HepG2 (cell line): ENCODE results near the gene COX4I2. TPM values are rescaled to one million over a fixed set of nuclear protein-coding genes. Genes with fewer than 3 reads are reported as not detected.

Experiments
- ATF2 ChIP-seq: sonication (generic); formaldehyde crosslinking; IDR thresholded peaks from 2 replicates; pipeline ENCODE4 v1.4.0; 2020; ENCODE audit warnings: missing genetic modification reagents
- ATF3 ChIP-seq: sonication (generic); formaldehyde crosslinking; IDR thresholded peaks from 2 replicates; pipeline ENCODE4 v1.4.0; 2020; ENCODE audit warnings: missing genetic modification reagents
- ATM ChIP-seq: fragments of 450-650 bp; IDR thresholded peaks from 2 replicates; pipeline ENCODE4 v1.7.1; 2017; ENCODE audit warnings: mild to moderate bottlenecking, borderline replicate concordance
- CENPBD1 ChIP-seq: sonication (generic); formaldehyde crosslinking; IDR thresholded peaks from 2 replicates; pipeline ENCODE4 v1.8.0; 2022; ENCODE audit warnings: missing genetic modification reagents, low read depth, mild to moderate bottlenecking, borderline replicate concordance
- IKZF1 ChIP-seq: fragments of 450-650 bp; IDR thresholded peaks from 2 replicates; pipeline ENCODE4 v1.7.1; 2016
- IRF1 ChIP-seq: sonication (generic); formaldehyde crosslinking; IDR thresholded peaks from 2 replicates; pipeline ENCODE4 v1.4.0; 2020; ENCODE audit warnings: low read depth, mild to moderate bottlenecking, missing genetic modification reagents
- KDM6A ChIP-seq: IDR thresholded peaks from 2 replicates; pipeline ENCODE4 v1.6.1; 2016; ENCODE audit warnings: low read depth
- KLF13 ChIP-seq: sonication (generic); formaldehyde crosslinking; IDR thresholded peaks from 2 replicates; pipeline ENCODE4 v1.4.0; 2020; ENCODE audit warnings: mild to moderate bottlenecking, missing genetic modification reagents
- MAX ChIP-seq: IDR thresholded peaks from 2 replicates; pipeline ENCODE4 v1.6.1; 2012; ENCODE audit warnings: inconsistent platforms
- MIXL1 ChIP-seq: IDR thresholded peaks from 2 replicates; pipeline ENCODE4 v1.6.1; 2016
- NFYB ChIP-seq: sonication (generic); formaldehyde crosslinking; IDR thresholded peaks from 2 replicates; pipeline ENCODE4 v1.4.0; 2020; ENCODE audit warnings: missing genetic modification reagents
- NR1H2 ChIP-seq: sonication (generic); formaldehyde crosslinking; IDR thresholded peaks from 2 replicates; pipeline ENCODE4 v1.8.1; 2022; ENCODE audit warnings: low read depth, missing genetic modification reagents, borderline replicate concordance
- SALL1 ChIP-seq: sonication (generic); formaldehyde crosslinking; IDR thresholded peaks from 2 replicates; pipeline ENCODE4 v1.8.0; 2022; ENCODE audit warnings: mild to moderate bottlenecking, missing genetic modification reagents
- SNAPC5 ChIP-seq: sonication (generic); formaldehyde crosslinking; IDR thresholded peaks from 2 replicates; pipeline ENCODE4 v1.8.1; 2023; ENCODE audit warnings: mild to moderate bottlenecking, missing genetic modification reagents, borderline replicate concordance
- STAG1 ChIP-seq: sonication (generic); formaldehyde crosslinking; IDR thresholded peaks from 2 replicates; pipeline ENCODE4 v1.4.0; 2020; ENCODE audit warnings: missing genetic modification reagents
- TBL1XR1 ChIP-seq: fragments of 150-350 bp; IDR thresholded peaks from 2 replicates; pipeline ENCODE4 v1.6.1; 2014; ENCODE audit warnings: borderline replicate concordance, low read length; ENCODE audit not compliant: partially characterized antibody
- TBX3 ChIP-seq: fragments of 450-650 bp; IDR thresholded peaks from 2 replicates; pipeline ENCODE4 v1.6.1; 2017; ENCODE audit warnings: antibody characterized with exemption, mild to moderate bottlenecking, inconsistent platforms, borderline replicate concordance
- TCF7 ChIP-seq: sonication (generic); IDR thresholded peaks from 2 replicates; pipeline ENCODE4 v1.6.1; 2016; ENCODE audit warnings: antibody characterized with exemption, low read depth
- TEAD2 ChIP-seq: sonication (generic); formaldehyde crosslinking; IDR thresholded peaks from 2 replicates; pipeline ENCODE4 v1.9.0; 2021; ENCODE audit warnings: missing genetic modification reagents
- U2AF2 ChIP-seq: fragments of 200-400 bp; formaldehyde crosslinking; IDR thresholded peaks from 2 replicates; pipeline ENCODE4 v1.6.1; 2017; ENCODE audit warnings: low read depth, mild to moderate bottlenecking, low read length
- ZBTB42 ChIP-seq: sonication (generic); formaldehyde crosslinking; IDR thresholded peaks from 2 replicates; pipeline ENCODE4 v1.5.0; 2020; ENCODE audit warnings: mild to moderate bottlenecking, missing genetic modification reagents
- ZNF121 ChIP-seq: sonication (generic); formaldehyde crosslinking; IDR thresholded peaks from 2 replicates; pipeline ENCODE4 v1.5.0; 2020; ENCODE audit warnings: mild to moderate bottlenecking, missing genetic modification reagents
- ZNF18 ChIP-seq: sonication (generic); formaldehyde crosslinking; IDR thresholded peaks from 2 replicates; pipeline ENCODE4 v1.8.0; 2022; ENCODE audit warnings: mild to moderate bottlenecking, missing genetic modification reagents; ENCODE audit not compliant: insufficient replicate concordance
- ZNF414 ChIP-seq: sonication (generic); formaldehyde crosslinking; IDR thresholded peaks from 2 replicates; pipeline ENCODE4 v1.5.0; 2020; ENCODE audit warnings: missing genetic modification reagents
- ZNF782 ChIP-seq: sonication (generic); formaldehyde crosslinking; IDR thresholded peaks from 2 replicates; pipeline ENCODE4 v1.4.0; 2020; ENCODE audit warnings: missing genetic modification reagents, mild to moderate bottlenecking, borderline replicate concordance
- polyA plus RNA-seq, 8 experiments: library from polyadenylated mRNA; depleted of rRNA in 3 of 8; stranded (reverse) in 7 of 8; unstranded in 1 of 8; fragments of >200 nt; fragmentation: Illumina TruSeq in 4 of 8; extraction: Trizol in 4 of 8; gene quantifications; 2 replicates each; pipeline versions ENCODE4 v1.2.1 to v1.2.3, GENCODE V29; 2011 to 2016; ENCODE audit warnings: low read depth in 4 of 8, missing spikeins in 1 of 8, mixed read lengths in 1 of 8; ENCODE audit not compliant: insufficient read depth in 1 of 8
- total RNA-seq, 5 experiments: library from RNA; depleted of rRNA; stranded (reverse); fragments of >200 nt; fragmentation: Illumina TruSeq; extraction: Trizol; gene quantifications; 2 replicates each; pipeline ENCODE4 v1.2.3, GENCODE V29; 2016; ENCODE audit warnings: low read depth in 1 of 5

The COX4I2 gene
- total and polyA plus RNA-seq, 2 of the 13 experiments (the other 11 are each of a cell fraction or from before 2014, with no cell fraction given): 1.1 TPM; not detected in 1

- TF ChIP-seq CENPBD1 (CRISPR knock-in tag) (no peak), ATF2 (CRISPR knock-in tag) (peak; percentile 12; the same call in 1 of the 2 replicates), U2AF2 (no peak), ATM (no peak), MAX (peak; percentile 83), IKZF1 (no peak), TBX3 (peak; percentile 75; the same call in 1 of the 2 replicates), MIXL1 (CRISPR knock-in tag) (peak; percentile 66), SNAPC5 (CRISPR knock-in tag) (peak; percentile 92; the same call in 1 of the 2 replicates), STAG1 (CRISPR knock-in tag) (peak; percentile 16), ZBTB42 (0 out of 2 replicates have a peak, but pooled peaks have one; percentile 30), ZNF414 (CRISPR knock-in tag) (no peak; the same call in 1 of the 2 replicates), ATF3 (CRISPR knock-in tag) (no peak), ZNF782 (CRISPR knock-in tag) (0 out of 2 replicates have a peak, but pooled peaks have one; percentile 81), NR1H2 (peak; percentile 65; the same call in 1 of the 2 replicates), NFYB (no peak; the same call in none of the 2 replicates), SALL1 (peak; percentile 92), KLF13 (CRISPR knock-in tag) (no peak), TEAD2 (CRISPR knock-in tag) (no peak), ZNF18 (CRISPR knock-in tag) (peak; percentile 99), KDM6A (CRISPR knock-in tag) (peak; percentile 93), ZNF121 (peak; percentile 90), TBL1XR1 (peak; percentile 12), IRF1 (CRISPR knock-in tag) (no peak), TCF7 (peak; percentile 86)
Observed at GRCh38 chr20:31663838-31664695, 26.4 kb downstream of the COX4I2 start (continued).
